ENCODE data around the gene SIDT1. TPM values are rescaled to one million over a fixed set of nuclear protein-coding genes. Genes with fewer than 3 reads are reported as not detected.

Gene SIDT1
- total RNA-seq, 4 donors from 2014 or later, result 0.13 to 2.7 (median 0.99) TPM

GRCh38 chr3:113600418-113601182, 68.2 kb downstream of the SIDT1 start:
- TF ChIP-seq POLR2A (IDR thresholded peaks at IDR 0.05), result no peak
- no peak for TF ChIP-seq CTCF (IDR thresholded peaks at IDR 0.05)
- 67 to 71% methylated on average over 2 of the region's 2 CpGs for whole genome bisulfite sequencing, 2 donors
- H3K4me3 ChIP-seq (ENCODE audit: low read depth, poor library complexity, severe bottlenecking), result no peak overlapping the region
- DNase-seq (ENCODE audit: low spot score in 2 of 2), result no peak
- intact Hi-C loops (cut with DNase I; ENCODE audit: low total_unique reads), result no loop called here

GRCh38 chr3:113601240-113601639, 68.9 kb downstream of the SIDT1 start:
- no peak overlapping the region for H3K4me3 ChIP-seq (ENCODE audit: low read depth, poor library complexity, severe bottlenecking)
- DNase-seq (ENCODE audit: low spot score in 2 of 2), result no peak
- TF ChIP-seq POLR2A (IDR thresholded peaks at IDR 0.05) (no peak), CTCF (IDR thresholded peaks at IDR 0.05) (no peak)
- intact Hi-C loops (cut with DNase I; ENCODE audit: low total_unique reads), result no loop called here
- 92 to 96% methylated on average over 2 of the region's 2 CpGs for WGBS, 2 donors

GRCh38 chr3:113602256-113602655, 69.9 kb downstream of the SIDT1 start:
- H3K4me3 ChIP-seq (ENCODE audit: low read depth, poor library complexity, severe bottlenecking), result no peak overlapping the region
- no peak for DNase-seq (ENCODE audit: low spot score in 2 of 2)
- intact Hi-C loops (cut with DNase I; ENCODE audit: low total_unique reads), result no loop called here
- TF ChIP-seq POLR2A (IDR thresholded peaks at IDR 0.05), result no peak
- TF ChIP-seq CTCF (IDR thresholded peaks at IDR 0.05), result no peak
- 86 to 89% methylated on average over 2 of the region's 2 CpGs for WGBS, 2 donors

GRCh38 chr3:113602836-113603235, 70.5 kb downstream of the SIDT1 start:
- WGBS, 2 donors, result 74 to 79% methylated on average over 11 of the region's 11 CpGs
- TF ChIP-seq POLR2A (IDR thresholded peaks at IDR 0.05), result no peak
- TF ChIP-seq CTCF (IDR thresholded peaks at IDR 0.05), result no peak
- no peak overlapping the region for H3K4me3 ChIP-seq (ENCODE audit: low read depth, poor library complexity, severe bottlenecking)
- intact Hi-C loops (cut with DNase I; ENCODE audit: low total_unique reads), result no loop called here
- DNase-seq (ENCODE audit: low spot score in 2 of 2), result no peak

- TF ChIP-seq POLR2A (IDR thresholded peaks at IDR 0.05) (no peak), CTCF (IDR thresholded peaks at IDR 0.05) (no peak)
- no peak overlapping the region for H3K4me3 ChIP-seq (ENCODE audit: low read depth, poor library complexity, severe bottlenecking)
- 53 to 59% methylated on average over 8 of the region's 8 CpGs for WGBS, 2 donors
- intact Hi-C loops (cut with DNase I; ENCODE audit: low total_unique reads), result loop anchor here (5.0 kb wide), 1 partner anchor 299 kb away; no protein-coding TSS in a partner anchor
- DNase-seq (ENCODE audit: low spot score in 2 of 2), result no peak
Measured at GRCh38 chr3:113606539-113607218, 74.3 kb downstream of the SIDT1 start.
